HG03342 (cell line): ENCODE data around the gene CBX2.

ENCODE experiments used
- ATAC-seq: cut with Tn5 transposase; IDR thresholded peaks from one replicate; pipeline ENCODE4 v1.9.1; 2021; ENCODE audit warnings: mild to moderate bottlenecking, moderate library complexity; ENCODE audit not compliant: unreplicated experiment

Gene CBX2

DNA sequence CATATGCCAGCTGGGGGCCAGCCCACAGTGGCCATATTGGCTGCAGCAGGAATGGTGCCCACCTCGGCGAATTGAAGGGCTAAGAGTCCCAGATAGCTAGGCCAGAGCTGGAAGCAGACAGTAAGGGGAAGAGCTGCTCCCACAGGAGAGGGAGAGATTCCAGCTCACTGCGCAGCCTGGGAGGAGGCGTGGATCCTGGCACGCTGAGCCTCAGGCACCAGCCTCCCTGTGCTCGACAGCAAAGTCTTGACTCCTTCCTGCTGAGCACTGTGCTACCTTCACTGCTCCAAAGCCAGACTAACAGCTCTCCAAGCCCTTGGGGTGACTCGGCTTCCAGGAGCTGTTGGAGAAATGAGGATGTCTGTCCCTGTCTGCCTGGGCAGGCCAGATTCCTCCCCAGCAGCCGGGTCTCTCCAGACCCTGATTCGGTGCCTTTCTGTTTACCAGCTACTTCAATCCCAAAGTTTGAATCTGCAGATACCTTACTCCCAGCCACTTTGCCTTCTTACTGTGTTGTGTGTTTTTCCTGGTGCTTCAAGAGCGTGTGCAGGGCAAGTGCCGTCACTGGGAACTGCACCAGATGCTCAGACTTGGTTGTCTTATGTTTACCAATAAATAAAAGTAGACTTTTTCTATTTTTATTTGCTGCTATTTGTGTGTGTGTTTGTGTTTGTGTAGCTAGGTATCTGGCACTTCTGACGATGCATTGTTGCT lies 9.1 kb downstream of the CBX2 start:
- no peak for ATAC-seq

DNA sequence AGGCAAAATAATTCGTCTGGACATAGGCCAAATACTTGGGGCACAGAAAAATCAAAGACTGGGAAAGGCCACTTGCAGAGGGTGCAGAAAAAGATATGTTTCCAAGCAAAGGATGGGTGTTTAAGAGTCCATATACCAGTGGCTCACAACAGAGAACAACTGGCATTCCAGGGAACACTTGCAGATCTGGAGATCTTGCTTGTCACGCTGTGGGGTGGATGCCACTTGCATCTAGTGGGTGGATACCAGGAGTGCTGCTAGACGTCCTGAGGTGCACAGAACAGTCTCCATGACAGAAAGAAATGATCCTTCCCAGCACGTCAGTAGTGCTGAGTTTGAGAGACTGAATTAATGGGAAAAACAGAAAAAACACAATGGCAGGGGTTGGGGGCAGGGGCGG lies 10.5 kb downstream of the CBX2 start:
- ATAC-seq, result no peak

DNA sequence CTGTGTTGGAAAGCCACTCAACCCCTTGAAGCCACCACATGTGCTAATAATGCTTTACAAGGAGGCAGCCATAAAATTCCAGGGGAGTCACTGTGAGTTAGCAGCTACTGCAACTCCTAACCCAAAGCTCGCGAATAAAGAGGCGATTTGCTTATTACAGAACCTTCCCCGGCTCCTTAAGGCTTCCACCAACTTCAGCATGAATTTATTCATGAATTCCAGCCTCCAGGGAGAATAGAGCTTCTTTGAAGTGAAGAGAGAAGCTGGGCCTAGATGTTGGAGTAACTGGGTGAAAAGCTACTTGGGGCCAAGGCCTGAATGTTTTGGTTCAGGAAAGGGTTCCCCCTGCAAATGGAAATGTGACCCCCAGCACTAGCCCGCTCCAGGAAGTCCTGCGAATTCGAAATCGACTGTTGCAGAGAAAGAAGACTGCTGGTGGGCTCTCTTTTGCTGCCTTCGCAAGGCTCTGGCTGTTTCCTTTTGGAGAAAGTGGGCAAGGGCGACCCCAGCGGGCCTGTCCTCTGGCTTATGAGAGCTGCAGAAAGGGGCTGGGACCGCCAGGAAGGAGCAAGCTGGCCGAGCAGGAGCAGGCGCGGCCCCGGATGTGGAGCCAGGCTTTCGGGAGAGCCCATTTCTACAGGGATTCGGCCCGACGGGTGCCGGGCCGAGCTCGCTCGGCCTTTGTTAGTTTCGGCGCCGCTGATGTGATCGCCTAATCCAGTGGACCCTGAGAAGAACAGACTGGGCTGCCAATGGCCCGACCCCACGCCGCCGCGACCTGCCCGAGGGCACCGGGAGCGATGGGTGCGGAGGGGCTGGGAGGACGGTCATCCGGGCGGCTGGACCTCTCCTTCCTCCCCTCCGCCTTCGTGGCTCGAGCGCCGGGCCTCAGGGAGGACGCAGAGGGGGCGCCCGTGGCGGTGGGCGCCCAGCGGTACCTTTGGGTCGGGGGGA lies 11.3 kb downstream of the CBX2 start:
- ATAC-seq, result no peak

DNA sequence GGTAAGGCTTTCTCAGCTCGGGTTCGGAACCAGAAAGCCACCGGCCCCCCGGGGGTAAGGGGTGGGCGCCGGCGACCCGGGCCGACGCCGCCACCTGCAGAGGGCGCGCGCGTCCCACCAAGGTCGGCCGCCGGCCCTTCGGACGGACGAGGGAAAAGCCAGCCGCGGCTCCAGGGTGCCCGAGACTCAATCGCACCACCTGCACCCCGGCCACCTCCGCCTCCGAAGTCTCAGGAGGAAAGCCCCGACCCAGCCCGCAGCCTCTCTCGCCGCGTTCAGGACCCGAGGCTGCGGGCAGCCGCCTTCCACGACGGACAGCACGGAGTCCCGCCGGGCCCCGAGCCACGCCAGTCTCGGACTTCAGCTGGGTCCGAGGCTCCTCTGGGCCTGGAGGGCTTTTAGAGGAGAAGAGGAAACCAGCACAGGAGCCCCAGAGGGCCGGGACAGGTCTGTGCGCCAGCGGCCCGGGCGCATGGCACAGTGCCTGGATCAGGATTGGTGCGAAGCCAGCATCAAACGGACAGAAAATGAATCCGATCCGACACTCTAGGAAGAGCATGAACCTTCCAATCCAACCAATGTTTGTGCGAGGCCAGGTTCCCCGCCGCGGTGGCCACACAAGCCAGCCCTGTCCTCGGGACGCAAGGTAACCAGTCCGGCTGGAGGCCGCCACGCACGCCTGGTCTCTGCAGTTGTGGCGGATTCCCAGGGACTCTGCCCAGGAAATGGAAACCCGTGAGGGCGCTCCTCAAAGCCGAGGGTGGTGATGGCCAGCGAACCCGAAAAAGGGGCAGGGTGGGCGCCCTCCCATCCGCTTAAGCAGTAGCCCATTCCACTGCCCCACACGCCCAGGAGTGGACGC lies 12.2 kb downstream of the CBX2 start:
- no peak for ATAC-seq

DNA sequence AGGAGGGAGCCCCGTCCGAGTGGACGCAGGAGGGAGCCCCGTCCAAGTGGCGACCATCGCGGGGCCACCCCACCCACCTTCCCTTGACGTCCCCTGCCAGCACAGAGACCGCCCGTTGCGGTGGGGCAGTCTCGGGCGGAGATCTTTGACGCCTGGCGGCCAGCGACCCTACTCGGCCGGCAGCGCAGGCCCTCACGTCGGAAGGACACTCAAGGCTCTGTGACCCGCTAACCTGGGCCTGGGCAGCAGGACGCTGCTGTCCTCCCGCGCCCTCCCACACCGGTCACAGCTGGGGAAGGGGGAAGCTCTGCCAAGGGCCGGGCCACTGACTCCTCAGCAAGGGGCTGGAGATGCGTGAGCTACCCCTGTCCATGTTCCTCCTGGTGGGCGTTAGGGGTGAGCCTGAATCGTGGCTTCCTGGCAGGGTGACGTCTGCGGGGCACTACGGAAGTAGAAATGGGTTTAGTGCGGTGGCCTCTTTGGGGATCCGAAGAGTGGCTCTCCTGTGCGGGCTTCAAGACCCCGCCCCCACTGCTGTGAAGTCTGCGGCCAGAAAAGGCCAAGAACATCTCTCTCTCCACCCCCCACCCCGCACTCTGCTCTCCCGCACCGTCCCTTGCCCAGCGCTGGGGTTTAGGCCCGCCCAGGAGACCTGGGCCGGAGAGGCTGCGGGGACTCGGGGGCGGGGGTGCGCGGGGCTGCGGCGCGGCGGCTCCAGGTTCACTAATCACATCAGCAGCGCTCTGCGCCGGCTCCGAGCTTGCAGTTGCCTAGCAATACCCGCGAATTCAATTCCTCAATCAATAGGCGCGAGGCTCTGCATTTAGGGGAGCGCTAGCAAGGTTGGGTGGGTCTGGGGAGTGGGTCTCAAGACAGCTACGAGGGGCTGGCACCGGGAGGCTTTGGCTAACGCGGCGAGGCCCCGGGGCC lies 13.1 kb downstream of the CBX2 start:
- ATAC-seq, result no peak

DNA sequence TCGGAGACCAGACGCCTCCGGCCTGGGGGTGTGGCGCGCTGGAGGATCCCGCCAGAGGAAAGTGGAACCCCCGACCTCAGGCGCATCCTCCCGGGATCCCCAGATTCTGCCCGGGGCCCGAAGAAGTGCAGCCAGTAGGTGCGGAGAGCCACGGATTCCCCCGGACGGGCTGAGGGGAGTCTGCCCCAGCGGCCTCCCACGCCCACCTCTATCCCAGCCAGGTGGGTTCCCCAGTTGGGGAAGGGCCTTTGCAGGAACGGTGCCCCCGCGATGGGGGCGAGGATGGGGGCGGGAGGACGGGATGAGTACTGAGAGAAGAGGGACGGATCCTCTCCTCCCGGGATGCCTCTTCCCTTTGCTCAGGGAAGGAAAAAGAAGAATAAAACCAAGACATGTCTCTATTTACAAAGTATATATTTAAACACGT lies 13.8 kb downstream of the CBX2 start:
- no peak for ATAC-seq

DNA sequence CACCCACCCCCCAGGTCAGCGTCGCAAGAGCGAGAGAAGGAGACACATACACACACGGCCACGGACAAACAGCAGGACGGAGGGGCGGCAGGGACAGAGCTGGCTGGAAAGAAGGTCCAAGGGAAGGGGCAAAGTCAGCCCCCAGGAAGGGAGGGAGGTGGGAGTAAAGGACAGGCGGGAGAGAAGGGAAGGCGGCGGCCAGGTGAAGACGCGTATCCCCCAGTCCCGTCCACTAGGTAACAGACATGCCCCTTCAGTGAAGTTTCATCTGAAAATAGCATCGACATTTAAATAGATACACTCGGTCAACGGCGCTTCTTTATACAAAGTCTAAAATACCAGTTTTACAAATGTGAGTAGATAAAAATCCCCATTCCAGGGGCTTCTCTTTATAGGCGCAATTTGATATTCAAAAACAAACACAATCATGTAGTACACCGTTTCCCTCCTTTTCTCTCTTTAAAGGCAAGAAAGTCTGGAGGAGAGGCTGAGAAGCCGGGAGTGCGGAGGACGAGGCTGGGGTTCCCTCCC lies 14.5 kb downstream of the CBX2 start:
- no peak for ATAC-seq

DNA sequence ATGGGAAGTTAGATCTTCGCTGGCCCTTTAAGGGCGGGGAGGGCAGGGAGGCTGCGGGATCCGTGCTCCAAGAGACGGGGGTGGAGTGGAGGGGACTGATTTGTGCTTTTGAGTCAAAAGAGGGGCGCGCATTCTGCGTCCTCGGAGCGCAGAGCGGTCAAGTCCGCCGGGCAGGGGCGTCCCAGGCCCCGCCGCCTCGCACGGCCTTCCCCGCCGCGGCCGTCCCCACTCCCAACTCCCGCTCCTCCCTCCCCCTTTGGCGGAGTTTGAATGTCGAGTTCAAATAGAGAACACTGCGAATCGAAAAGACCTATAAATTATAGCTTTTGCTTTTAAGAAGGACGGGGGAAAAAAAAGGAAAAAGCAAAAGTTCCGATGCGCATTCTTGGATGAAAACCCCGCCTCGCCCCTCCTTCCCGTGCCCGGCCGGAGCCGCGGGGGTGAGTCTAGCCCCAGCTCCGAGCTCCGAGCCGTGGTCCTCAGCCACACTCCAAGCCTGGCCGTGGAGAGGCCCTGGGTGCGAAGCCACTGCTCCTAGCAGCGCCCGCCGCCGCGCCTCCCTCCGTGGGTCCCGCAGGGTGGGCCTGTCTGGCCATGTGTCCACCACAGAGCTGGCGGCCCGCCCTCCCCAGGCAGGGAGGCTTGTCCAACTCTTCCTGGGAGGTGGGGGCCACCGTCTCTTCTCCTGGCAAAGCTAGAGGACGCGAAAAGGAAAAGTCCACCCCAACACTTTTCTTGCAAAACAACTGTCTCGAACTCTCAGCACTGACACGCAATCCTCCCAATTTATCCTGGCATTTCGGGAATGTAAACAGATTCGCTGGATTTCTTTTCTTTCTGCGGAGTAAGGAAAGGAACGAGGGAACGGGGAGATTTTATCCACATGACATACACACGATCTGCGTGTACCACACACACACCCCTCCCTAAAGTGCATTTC lies 15.3 kb downstream of the CBX2 start:
- no peak for ATAC-seq

DNA sequence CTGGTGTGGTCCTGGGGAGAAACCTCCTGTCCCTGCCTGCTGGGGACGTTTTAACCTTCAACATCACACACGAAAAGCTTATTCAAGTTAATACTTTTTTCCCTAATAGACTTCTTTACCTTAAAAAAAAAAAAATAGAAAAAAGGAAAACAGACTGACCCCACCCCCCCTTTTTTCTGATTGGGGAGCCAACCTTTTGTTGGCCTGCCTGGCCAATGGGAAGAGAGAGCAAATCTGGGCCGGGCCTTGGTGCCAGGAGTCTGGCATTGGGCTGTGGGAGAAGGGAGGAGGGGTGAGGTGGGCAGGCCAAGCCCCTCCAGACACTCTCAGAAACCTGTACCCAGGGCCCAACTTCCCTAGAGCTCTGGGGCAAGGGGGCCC lies 16.0 kb downstream of the CBX2 start:
- ATAC-seq, result no peak

DNA sequence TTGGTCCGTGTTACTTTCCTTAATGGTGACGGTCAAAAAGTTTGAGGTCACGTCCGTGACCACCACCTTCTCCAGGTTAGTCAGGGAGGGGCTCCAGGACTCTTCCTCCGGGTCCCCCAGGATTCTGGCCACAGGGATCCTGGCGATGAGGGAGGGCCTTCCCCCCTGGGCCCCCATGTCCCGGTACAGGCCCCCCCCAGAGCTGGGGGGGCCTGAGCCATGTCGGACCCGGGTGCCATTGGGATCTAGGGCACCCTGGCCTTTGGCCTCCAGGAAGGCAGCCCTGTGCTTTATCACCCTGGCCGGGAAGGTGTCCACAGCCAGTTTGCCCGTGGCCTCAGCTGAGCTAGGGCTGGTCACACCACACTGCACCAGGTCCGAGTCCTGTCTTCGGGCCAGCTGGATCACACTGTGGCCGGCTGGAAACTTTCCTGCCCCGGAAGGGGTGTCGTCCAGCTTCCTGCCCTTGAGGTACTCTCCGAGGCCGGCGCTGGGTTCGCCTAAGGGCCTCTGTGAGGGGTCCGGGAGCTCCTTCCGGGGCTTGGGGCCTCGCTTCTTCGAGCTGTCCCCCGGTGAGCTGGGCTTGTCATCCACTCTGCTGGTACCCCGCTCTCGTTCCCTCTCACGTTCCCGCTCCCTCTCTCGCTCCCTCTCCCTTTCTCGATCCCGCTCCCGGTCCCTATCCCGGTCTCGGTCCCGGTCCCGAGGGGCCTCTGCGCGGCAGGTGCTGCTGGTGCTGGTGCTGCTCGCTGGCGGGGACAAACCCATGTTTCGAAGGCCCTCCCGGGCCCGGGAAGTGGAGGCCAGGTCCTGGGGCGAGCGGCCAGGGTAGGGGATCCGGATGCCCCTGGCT lies 16.9 kb downstream of the CBX2 start:
- no peak for ATAC-seq

DNA sequence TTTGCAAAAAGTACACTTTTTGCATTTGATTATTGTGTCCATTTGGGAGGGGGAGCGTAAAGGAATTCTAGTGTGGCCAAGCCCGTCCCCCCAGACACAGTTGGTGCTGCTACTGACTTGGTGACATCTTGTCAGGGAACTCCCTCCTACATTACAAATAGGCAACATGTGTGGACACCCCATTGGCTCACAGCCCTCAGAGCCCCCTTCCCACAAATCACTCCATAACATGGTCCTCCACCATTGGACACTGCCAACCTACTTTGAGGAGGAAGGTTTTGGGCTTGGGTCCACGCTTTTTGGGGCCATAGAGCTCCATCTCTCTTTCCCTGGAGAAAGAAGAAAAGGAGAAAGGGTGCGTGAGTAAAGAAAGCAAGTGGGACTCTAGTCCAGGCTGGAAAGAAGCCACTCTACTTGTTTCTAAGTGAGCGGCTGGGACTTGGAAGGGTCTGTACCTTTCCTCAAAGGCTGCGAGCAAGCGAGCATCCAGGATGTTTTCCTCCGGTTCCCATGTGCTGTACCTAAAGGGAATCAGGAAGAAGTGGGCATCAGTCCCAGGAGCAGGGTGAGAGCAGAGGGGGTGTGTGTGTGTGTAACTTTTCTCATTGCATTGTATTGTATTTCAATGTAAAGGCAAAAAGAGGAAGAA lies 18.0 kb downstream of the CBX2 start:
- ATAC-seq, result no peak

DNA sequence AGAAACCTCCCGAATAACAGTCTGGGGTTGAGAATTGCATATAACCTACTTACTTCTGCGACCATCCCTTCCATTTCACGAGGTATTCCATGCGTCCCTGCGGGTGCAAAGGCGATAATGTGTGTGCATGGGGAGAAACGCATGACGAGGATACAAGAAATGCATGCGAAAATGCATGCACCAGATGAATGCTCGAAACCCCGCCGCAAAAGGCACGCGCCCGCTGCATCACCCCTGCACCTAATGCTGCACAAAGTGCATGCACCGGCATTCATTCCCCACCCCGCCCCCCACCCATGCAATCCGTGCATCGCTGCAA lies 18.5 kb downstream of the CBX2 start:
- no peak for ATAC-seq

DNA sequence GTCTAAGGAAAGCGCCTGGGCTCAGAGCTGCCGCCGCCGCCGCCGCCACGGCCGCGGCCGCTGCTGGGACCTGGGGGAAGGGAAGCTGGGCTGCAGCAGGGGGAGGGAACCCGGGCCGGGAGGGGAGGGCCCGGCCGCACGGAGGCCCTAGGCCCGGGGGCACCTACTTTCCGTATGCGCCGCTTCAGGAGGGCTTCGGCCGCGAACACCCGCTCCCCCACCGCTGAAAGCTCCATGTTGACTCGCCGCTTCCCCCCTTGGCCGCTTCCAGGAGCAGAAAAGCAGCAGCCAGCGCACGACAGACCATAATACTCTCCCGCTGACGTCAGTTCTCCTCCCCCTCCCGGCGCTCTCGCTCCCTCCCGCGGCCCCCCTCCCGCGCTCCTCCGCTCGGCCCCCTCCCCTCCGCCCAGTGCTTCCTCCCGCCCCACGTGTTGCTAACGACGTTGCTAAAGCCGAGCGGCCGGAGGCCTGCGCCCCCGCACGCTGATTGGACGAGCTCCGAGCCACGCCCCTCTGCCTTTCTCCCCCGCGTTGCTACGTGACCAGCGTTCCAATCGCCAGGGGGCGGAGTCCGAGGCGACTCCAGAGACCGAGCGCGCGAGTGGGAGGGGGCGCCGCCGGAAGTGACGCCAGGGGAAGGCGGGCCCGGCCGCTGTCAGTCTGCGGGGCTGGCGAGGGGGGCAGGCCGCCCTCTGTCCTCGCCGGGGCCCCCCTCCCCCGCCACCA lies 19.0 kb downstream of the CBX2 start, which contains the start of gene CBX8:
TSS of gene CBX8 (minus strand) at position 315 of the 729 bp plus-strand sequence. CDS start at position 236, 79 bp downstream.
- ATAC-seq, result peak; percentile 86

DNA sequence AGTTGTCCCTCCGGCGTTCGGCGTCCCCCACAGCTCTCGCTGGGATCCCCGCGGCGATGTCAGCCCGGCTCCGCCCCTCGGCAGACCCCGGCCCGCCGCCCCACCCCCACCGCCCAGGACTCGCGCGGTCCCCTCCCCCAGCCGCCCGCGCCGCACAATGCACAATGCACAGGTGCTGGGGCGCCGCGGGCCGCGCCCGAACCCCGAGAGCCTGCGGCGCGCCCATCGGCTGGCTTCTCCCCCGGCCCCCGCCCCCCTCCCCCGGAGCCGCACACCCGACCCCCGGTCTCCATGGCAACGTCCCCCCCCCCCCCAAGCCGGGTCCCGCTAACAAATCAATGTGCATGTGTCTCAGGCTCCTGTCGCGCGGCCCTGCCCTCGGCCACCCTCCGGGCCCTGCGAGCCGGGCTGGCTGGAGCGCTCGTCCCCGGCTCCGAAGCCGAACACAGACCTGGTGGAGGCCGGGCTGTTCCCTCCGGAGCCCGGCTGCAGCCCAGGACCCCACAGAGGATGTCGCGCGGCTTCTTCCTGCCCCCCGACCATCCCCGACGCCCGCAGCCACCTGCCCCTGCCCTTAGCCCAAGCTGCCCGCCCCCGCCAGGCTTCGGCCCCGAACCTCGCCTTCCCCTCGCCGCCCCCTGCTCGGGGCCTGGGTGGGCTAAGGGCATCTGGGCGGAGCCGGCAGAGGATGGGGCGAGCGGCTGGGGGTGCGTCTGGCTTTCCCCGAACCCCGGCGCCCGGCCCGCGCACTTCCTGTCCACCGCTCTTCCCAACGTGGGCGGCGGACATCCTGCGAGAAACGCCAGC lies 19.7 kb downstream of the CBX2 start:
- peak; percentile 1 for ATAC-seq

DNA sequence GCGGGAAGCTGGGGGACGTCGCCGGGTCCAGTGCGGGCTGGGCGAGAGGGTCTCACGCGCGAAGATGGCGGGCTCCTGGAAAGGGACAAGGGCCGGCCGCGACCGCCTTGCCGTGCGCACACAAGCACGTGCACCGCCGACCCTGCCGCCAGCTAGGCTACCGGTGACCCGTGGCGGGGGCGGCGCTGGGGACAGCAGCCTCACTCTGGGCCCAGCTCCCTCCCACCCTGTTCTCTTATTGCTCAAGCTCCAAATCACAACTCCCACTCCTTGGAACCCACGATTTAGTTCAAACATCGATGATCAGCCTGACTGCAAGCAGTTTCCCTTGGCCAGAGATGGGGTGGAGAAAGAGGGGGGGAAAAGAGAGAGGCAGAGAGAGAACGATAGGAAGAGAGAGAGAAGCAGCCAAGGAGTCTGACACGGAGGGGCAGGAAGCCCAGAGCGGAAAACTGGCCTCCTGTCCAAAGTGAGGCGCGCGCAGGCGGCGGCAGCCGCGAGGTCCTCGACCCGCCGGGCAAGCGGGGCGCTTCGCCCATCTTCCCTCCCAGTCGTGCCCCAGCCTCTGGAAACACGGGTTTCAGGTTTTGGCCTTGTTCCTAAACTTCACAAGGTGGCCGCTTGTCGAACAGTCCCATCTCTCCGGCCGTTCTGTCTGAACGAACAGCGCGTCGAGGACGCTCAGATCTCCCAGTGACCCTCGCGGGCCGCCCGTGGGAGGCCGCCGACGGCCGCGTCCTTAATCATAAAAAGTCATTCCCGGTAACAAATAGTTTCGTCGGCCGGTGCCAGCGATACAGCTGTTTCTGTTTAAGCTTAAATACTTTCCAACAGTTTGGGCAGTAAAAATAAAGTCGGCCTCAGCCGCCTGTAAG lies 20.6 kb downstream of the CBX2 start:
- no peak for ATAC-seq
